Astrocyte (in vitro differentiated cells and primary cell): ENCODE measurements around the gene F11.

Experiments
- CTCF ChIP-seq: IDR thresholded peaks from 2 replicates; pipeline ENCODE4 v1.5.1; 2011; ENCODE audit warnings: low read depth, mild to moderate bottlenecking, inconsistent platforms, low read length, moderate library complexity; ENCODE audit not compliant: insufficient read depth
- EZH2 ChIP-seq: IDR thresholded peaks from 2 replicates; pipeline ENCODE4 v1.6.1; 2012; ENCODE audit warnings: mild to moderate bottlenecking, low read length, inconsistent platforms; ENCODE audit not compliant: insufficient read depth

- TF ChIP-seq CTCF (no peak), EZH2 (no peak)
These were observed 38.2 kb downstream of the F11 start for GRCh38 chr4:186304216-186304615.
